HepG2 (cell line): ENCODE results near the gene KRTAP12-2. TPM values are rescaled to one million over a fixed set of nuclear protein-coding genes. Genes with fewer than 3 reads are reported as not detected.

Experiments
- ATAC-seq: fragments of 200-7000 bp; cut with Tn5 transposase; 3 replicates; pipeline ENCODE4 v1.9.1; 2020; ENCODE audit warnings: mild to moderate bottlenecking, moderate library complexity
- BruUV-seq: library from RNA; stranded (reverse); fragments of 400-500 nt; replicated peaks from 2 replicates; lab custom pipeline; 2021; lab: Mats Ljungman, UMichigan
- CTCF ChIA-PET: fragments of 300-600 bp; formaldehyde crosslinking; extraction: SDS; loops from one replicate; lab custom pipeline; 2021; ENCODE audit warnings: low total read pairs, inconsistent platforms, low intra/inter-chr PET ratio; lab: Yijun Ruan, JAX
- POLR2A ChIA-PET: fragments of 350-600 bp; sonication (Branson Sonifier 250); formaldehyde crosslinking; loops from one replicate; lab custom pipeline; 2020; ENCODE audit warnings: antibody characterized with exemption, inconsistent platforms; lab: Yijun Ruan, JAX
- DNase-seq: peaks from one replicate; pipeline ENCODE4 v3.0.0-alpha.2; 2015; ENCODE audit warnings: low spot score
- FAIRE-seq: peaks from 3 replicates; lab custom pipeline; 2011; peaks lifted over from hg19 to GRCh38; lab: Jason Lieb, UNC
- H2AFZ ChIP-seq: one replicate; pipeline ENCODE4 v1.6.1; 2011; ENCODE audit warnings: low read length, inconsistent platforms
- H3K27ac ChIP-seq: fragments of 300-600 bp; 3 replicates; pipeline ENCODE4 v1.8.0; 2011; ENCODE audit warnings: mixed run types, mild to moderate bottlenecking, mixed read lengths, low read length, inconsistent platforms; ENCODE audit not compliant: insufficient read depth; ENCODE audit errors: extremely low read length
- H3K27me3 ChIP-seq, 2 experiments: fragments of 200-600 bp in 1 of 2; 2 replicates in 1 of 2; 3 replicates in 1 of 2; pipeline versions ENCODE4 v1.6.0 to v1.8.0; 2011; ENCODE audit warnings: low read length in 2 of 2, mild to moderate bottlenecking in 2 of 2, moderate library complexity in 2 of 2, inconsistent platforms in 1 of 2; ENCODE audit not compliant: insufficient read depth in 2 of 2, control insufficient read depth in 1 of 2
- H3K36me3 ChIP-seq, 2 experiments: fragments of 200-600 bp in 1 of 2; replicated peaks in 1 of 2; 2 replicates in 1 of 2; 3 replicates in 1 of 2; pipeline versions ENCODE4 v1.5.1 to v1.8.0; 2011; ENCODE audit warnings: low read length in 2 of 2, inconsistent platforms in 1 of 2; ENCODE audit not compliant: insufficient read depth in 2 of 2, control insufficient read depth in 1 of 2
- H3K4me1 ChIP-seq: 2 replicates; pipeline ENCODE4 v1.5.1; 2012; ENCODE audit warnings: low read length, inconsistent platforms; ENCODE audit not compliant: insufficient read depth
- H3K4me2 ChIP-seq: 2 replicates; pipeline ENCODE4 v1.6.0; 2011; ENCODE audit warnings: low read depth, low read length, inconsistent platforms
- H3K4me3 ChIP-seq, 3 experiments: fragments of 200-600 bp in 1 of 3; sonication (generic), shearing (Covaris generic) in 1 of 3; replicated peaks in 1 of 3; 2 replicates each; pipeline ENCODE4 v1.5.1; 2011 to 2016; ENCODE audit warnings: low read length in 3 of 3, inconsistent platforms in 2 of 3, low read depth in 2 of 3, mild to moderate bottlenecking in 2 of 3, control low read depth in 1 of 3, mixed read lengths in 1 of 3; ENCODE audit not compliant: insufficient read depth in 1 of 3
- H3K79me2 ChIP-seq: one replicate; pipeline ENCODE4 v1.6.1; 2011; ENCODE audit warnings: low read length, inconsistent platforms; ENCODE audit not compliant: insufficient read depth
- H3K9ac ChIP-seq: 2 replicates; pipeline ENCODE4 v1.6.0; 2011; ENCODE audit warnings: mild to moderate bottlenecking, low read depth, low read length, inconsistent platforms; ENCODE audit not compliant: insufficient read depth
- H3K9me3 ChIP-seq: 2 replicates; pipeline ENCODE4 v1.5.1; 2012; ENCODE audit warnings: mild to moderate bottlenecking, low read length
- H4K20me1 ChIP-seq: 2 replicates; pipeline ENCODE4 v1.6.0; 2011; ENCODE audit warnings: inconsistent platforms, mild to moderate bottlenecking, low read length, moderate library complexity; ENCODE audit not compliant: insufficient read depth
- ATAD3A ChIP-seq: sonication (generic); formaldehyde crosslinking; IDR thresholded peaks from 2 replicates; pipeline ENCODE4 v1.4.0; 2020; ENCODE audit warnings: missing genetic modification reagents
- ELK4 ChIP-seq: sonication (generic); formaldehyde crosslinking; IDR thresholded peaks from 2 replicates; pipeline ENCODE4 v1.9.0; 2021; ENCODE audit warnings: missing genetic modification reagents, borderline replicate concordance
- KLF15 ChIP-seq: sonication (generic); formaldehyde crosslinking; IDR thresholded peaks from 2 replicates; pipeline ENCODE4 v1.8.1; 2023; ENCODE audit warnings: borderline replicate concordance, mild to moderate bottlenecking, inconsistent platforms, missing genetic modification reagents, mixed read lengths
- NFIC ChIP-seq: IDR thresholded peaks from 2 replicates; pipeline ENCODE4 v1.6.1; 2012; ENCODE audit warnings: mild to moderate bottlenecking, low read length, inconsistent platforms
- RFX3 ChIP-seq: IDR thresholded peaks from 2 replicates; pipeline ENCODE4 v1.6.1; 2016; ENCODE audit warnings: missing biosample characterization, missing genetic modification reagents
- SIX4 ChIP-seq: sonication (generic); formaldehyde crosslinking; IDR thresholded peaks from 2 replicates; pipeline ENCODE4 v1.4.0; 2020; ENCODE audit warnings: missing genetic modification reagents
- SOX5 ChIP-seq: IDR thresholded peaks from 2 replicates; pipeline ENCODE4 v1.6.1; 2016; ENCODE audit warnings: borderline replicate concordance
- THAP11 ChIP-seq: IDR thresholded peaks from 2 replicates; pipeline ENCODE4 v1.6.1; 2016; ENCODE audit warnings: missing biosample characterization, missing genetic modification reagents
- XRCC5 ChIP-seq: fragments of 200-400 bp; formaldehyde crosslinking; optimal IDR thresholded peaks from 2 replicates; pipeline ENCODE3; 2017; ENCODE audit warnings: mild to moderate bottlenecking, low read length
- ZNF20 ChIP-seq: sonication (generic); formaldehyde crosslinking; IDR thresholded peaks from 2 replicates; pipeline ENCODE4 v1.4.0; 2020; ENCODE audit warnings: mild to moderate bottlenecking, moderate library complexity, missing genetic modification reagents
- ZNF564 ChIP-seq: sonication (generic); formaldehyde crosslinking; IDR thresholded peaks from 2 replicates; pipeline ENCODE4 v1.8.1; 2023; ENCODE audit warnings: mild to moderate bottlenecking, missing genetic modification reagents
- ZNF792 ChIP-seq: IDR thresholded peaks from 2 replicates; pipeline ENCODE4 v1.6.1; 2016
- WGBS: methylation state at CpG from one replicate; pipeline ENCODE4 v1.1.6; 2017; ENCODE audit warnings: low lambda C conversion rate; 5-methylcytosine and 5-hydroxymethylcytosine counted together
- in situ Hi-C: cut with HindIII; loops from 2 replicates; pipeline ENCODE4 v1.10.0; 2017; ENCODE audit warnings: low pct_unique_long_range_greater_than_20kb; ENCODE audit not compliant: extremely low pct_ligation_motif_present
- intact Hi-C: fragments of 100-400 bp; cut with micrococcal nuclease; formaldehyde crosslinking; loops from one replicate; pipeline ENCODE4 v1.10.0; 2022; ENCODE audit not compliant: unreplicated experiment
- polyA plus RNA-seq, 8 experiments: library from polyadenylated mRNA; depleted of rRNA in 3 of 8; stranded (reverse) in 7 of 8; unstranded in 1 of 8; fragments of >200 nt; fragmentation: Illumina TruSeq in 4 of 8; extraction: Trizol in 4 of 8; gene quantifications; 2 replicates each; pipeline versions ENCODE4 v1.2.1 to v1.2.3, GENCODE V29; 2011 to 2016; ENCODE audit warnings: low read depth in 4 of 8, missing spikeins in 1 of 8, mixed read lengths in 1 of 8; ENCODE audit not compliant: insufficient read depth in 1 of 8
- total RNA-seq, 5 experiments: library from RNA; depleted of rRNA; stranded (reverse); fragments of >200 nt; fragmentation: Illumina TruSeq; extraction: Trizol; gene quantifications; 2 replicates each; pipeline ENCODE4 v1.2.3, GENCODE V29; 2016; ENCODE audit warnings: low read depth in 1 of 5

The KRTAP12-2 gene
- total and polyA plus RNA-seq, 2 of the 13 experiments (the other 11 are each of a cell fraction or from before 2014, with no cell fraction given) = not detected

- no peaks in the 10 kb centered on the region for H3K4me1 ChIP-seq
- intact Hi-C loops = no loop called here
- no peaks in the 10 kb centered on the region for H3K79me2 ChIP-seq
- H3K27me3 ChIP-seq = peaks cover 0 to 31% of the 10 kb centered on the region in 2 experiments; a peak in 4 of 5 replicates
- no peak for ATAC-seq
- H2AFZ ChIP-seq = no peak overlapping the region
- H3K9ac ChIP-seq = no peak overlapping the region
- FAIRE-seq = no peak
- no peaks in the 10 kb centered on the region for H4K20me1 ChIP-seq
- CTCF ChIA-PET = no interaction called here
- no peaks in the 10 kb centered on the region for H3K9me3 ChIP-seq
- no peak overlapping the region for H3K4me3 ChIP-seq
- no TSS peak for BruUV-seq
- DNase-seq = no peak
- TF ChIP-seq RFX3 (CRISPR knock-in tag) (no peak), SOX5 (no peak), ZNF564 (CRISPR knock-in tag) (no peak), KLF15 (CRISPR knock-in tag) (no peak), ELK4 (CRISPR knock-in tag) (no peak), NFIC (no peak), ATAD3A (CRISPR knock-in tag) (no peak), XRCC5 (no peak), SIX4 (CRISPR knock-in tag) (no peak), ZNF792 (no peak), THAP11 (CRISPR knock-in tag) (no peak), ZNF20 (CRISPR knock-in tag) (no peak)
- TF ChIP-seq, all 625 proteins: peak for 0
- Histone ChIP-seq H3K4me2 (no peak overlapping the region), H3K36me3 (no peaks in the 10 kb centered on the region), H3K27ac (no peak overlapping the region)
- 35% methylated on average over 13 of the region's 15 CpGs for WGBS
- POLR2A ChIA-PET = no interaction called here
- in situ Hi-C loops = no loop called here
These were observed 15.9 kb upstream of the KRTAP12-2 start for GRCh38 chr21:44682580-44683151.
